ENCODE data around the gene DNPH1.

The DNPH1 gene

GRCh38 chr6:43215066-43215465 is 14.2 kb downstream of the DNPH1 start:
- H3K27ac ChIP-seq, result no peak overlapping the region
- no peak for TF ChIP-seq ZFX (IDR thresholded peaks at IDR 0.05; ENCODE audit: borderline replicate concordance)
- no peak for TF ChIP-seq CTCF (IDR thresholded peaks at IDR 0.05)

DNA sequence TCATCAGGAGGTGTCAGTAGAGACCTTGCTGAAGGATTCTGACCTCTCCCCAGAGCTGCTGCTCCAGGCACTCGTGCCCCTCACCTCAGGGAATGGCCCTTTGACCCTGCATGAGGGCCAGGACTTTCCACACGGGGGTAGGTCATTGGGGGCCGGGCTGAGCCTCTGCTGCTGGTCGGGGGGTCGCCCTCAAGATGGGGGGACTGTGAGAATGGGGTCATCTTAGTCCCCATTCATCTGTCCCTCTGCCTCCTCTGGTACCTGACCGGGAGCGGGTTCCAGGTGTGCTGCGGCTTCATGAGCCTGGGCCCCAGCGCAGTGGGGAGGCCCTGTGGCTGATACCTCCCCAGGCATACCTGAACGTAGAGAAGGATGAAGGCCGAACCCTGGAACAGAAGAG is 15.8 kb downstream of the DNPH1 start:
- H3K27ac ChIP-seq, result no peak overlapping the region
- TF ChIP-seq CTCF (IDR thresholded peaks at IDR 0.05), result no peak
- no peak for TF ChIP-seq ZFX (IDR thresholded peaks at IDR 0.05; ENCODE audit: borderline replicate concordance)

- no peak overlapping the region for H3K27ac ChIP-seq
- TF ChIP-seq CTCF (IDR thresholded peaks at IDR 0.05) (no peak), ZFX (IDR thresholded peaks at IDR 0.05; ENCODE audit: borderline replicate concordance) (no peak)
These were observed 17.3 kb downstream of the DNPH1 start for GRCh38 chr6:43211955-43212354.

DNA sequence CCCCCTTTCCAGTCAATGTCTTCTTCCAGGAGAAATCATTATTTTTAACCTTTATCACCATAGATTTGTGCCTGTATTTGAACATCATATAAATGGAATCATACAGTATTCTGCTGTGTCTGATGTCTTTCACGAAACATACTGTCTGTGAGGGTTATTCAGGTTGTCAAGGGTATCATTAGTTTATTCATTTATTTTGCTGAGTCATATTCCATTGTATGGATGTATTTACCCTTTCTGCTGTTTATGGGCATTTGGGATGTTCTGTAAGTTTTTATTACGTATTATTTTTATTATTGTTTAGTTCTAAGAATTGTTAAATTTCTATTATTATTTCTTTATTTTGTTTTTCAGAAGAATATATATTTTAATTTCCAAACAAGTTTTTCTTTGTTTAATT is 22.0 kb downstream of the DNPH1 start:
- TF ChIP-seq ZFX (IDR thresholded peaks at IDR 0.05; ENCODE audit: borderline replicate concordance) (no peak), CTCF (IDR thresholded peaks at IDR 0.05) (no peak)
- no peak overlapping the region for H3K27ac ChIP-seq

DNA sequence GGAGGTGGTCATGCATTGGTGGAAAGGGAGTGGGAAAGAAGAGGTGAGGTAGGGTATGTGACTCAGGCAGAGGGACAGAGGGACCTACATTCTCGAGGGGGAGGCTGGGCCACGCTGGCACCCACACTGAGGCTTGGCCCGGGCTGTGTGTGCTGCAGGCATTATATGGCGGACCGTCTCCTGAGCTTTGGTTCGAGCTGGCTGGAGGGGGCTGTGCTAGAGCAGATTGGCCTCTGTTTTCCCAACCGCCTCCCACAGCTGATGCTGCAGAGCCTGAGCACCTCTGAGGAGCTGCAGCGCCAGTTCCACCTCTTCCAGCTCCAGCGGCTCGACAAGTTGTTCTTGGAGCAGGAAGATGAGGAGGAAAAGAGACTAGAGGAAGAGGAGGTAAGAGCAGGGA is 23.4 kb downstream of the DNPH1 start:
- no peak overlapping the region for H3K27ac ChIP-seq
- TF ChIP-seq CTCF (IDR thresholded peaks at IDR 0.05), result no peak
- no peak for TF ChIP-seq ZFX (IDR thresholded peaks at IDR 0.05; ENCODE audit: borderline replicate concordance)

- no peak overlapping the region for H3K27ac ChIP-seq
- TF ChIP-seq CTCF (IDR thresholded peaks at IDR 0.05), result no peak
- TF ChIP-seq ZFX (IDR thresholded peaks at IDR 0.05; ENCODE audit: borderline replicate concordance), result no peak
These were observed 24.8 kb downstream of the DNPH1 start for GRCh38 chr6:43204271-43205105.

GRCh38 chr6:43203718-43204095 is 25.6 kb downstream of the DNPH1 start:
- H3K27ac ChIP-seq, result no peak overlapping the region
- no peak for TF ChIP-seq ZFX (IDR thresholded peaks at IDR 0.05; ENCODE audit: borderline replicate concordance)
- no peak for TF ChIP-seq CTCF (IDR thresholded peaks at IDR 0.05)
